Measurements from ENCODE around the gene DGAT2. TPM values are rescaled to one million over a fixed set of nuclear protein-coding genes. Genes with fewer than 3 reads are reported as not detected.

DGAT2 gene
- total RNA-seq, 2 experiments from 2014 or later = 2.5 to 3.1 TPM

Other genes starting within 250 kb of the DGAT2 start
- gene GDPD5, start 242.8 kb upstream of the DGAT2 start, total RNA-seq = 10 to 100 TPM; 26.5 to 32.0 TPM
- 10 to 100 TPM; 15.2 to 17.4 TPM for gene SERPINH1, start 206.5 kb upstream of the DGAT2 start, total RNA-seq
- gene MAP6, start 99.7 kb upstream of the DGAT2 start, total RNA-seq = under 1 TPM in 1 of 2 experiments, not detected in 1; 0.05 TPM
- gene MOGAT2, start 50.9 kb upstream of the DGAT2 start, total RNA-seq = not detected
- gene UVRAG, start 46.4 kb downstream of the DGAT2 start, total RNA-seq = 10 to 100 TPM; 15.5 to 16.7 TPM